HG03064 (cell line): Measurements from ENCODE around the gene CAMK4.
"Not testable (repeated sequence)": the region's sequence is repeated elsewhere in the genome, so short reads cannot be mapped to it uniquely, and the experiment has no call there.

Source experiments
- ATAC-seq: cut with Tn5 transposase; IDR thresholded peaks from one replicate; pipeline ENCODE4 v1.9.1; 2021; ENCODE audit warnings: low read depth; ENCODE audit not compliant: unreplicated experiment

The CAMK4 gene

GRCh38 chr5:111301264-111301663 is 77.1 kb downstream of the CAMK4 start:
- ATAC-seq, result no peak

GRCh38 chr5:111302043-111302442 is 77.9 kb downstream of the CAMK4 start:
- not testable (repeated sequence) for ATAC-seq

GRCh38 chr5:111308951-111309350 is 84.8 kb downstream of the CAMK4 start:
- ATAC-seq, result no peak

- no peak for ATAC-seq
Measured at GRCh38 chr5:111309384-111309783, 85.2 kb downstream of the CAMK4 start.

- no peak for ATAC-seq
Measured at GRCh38 chr5:111310711-111311620, 86.8 kb downstream of the CAMK4 start.

- no peak for ATAC-seq
Measured at GRCh38 chr5:111311666-111312065, 87.5 kb downstream of the CAMK4 start.

GRCh38 chr5:111313017-111313724 is 89.0 kb downstream of the CAMK4 start:
- no peak for ATAC-seq

- no peak for ATAC-seq
Measured at GRCh38 chr5:111320953-111321352, 96.8 kb downstream of the CAMK4 start.

- ATAC-seq, result no peak
Measured at GRCh38 chr5:111321376-111321775, 97.2 kb downstream of the CAMK4 start.

GRCh38 chr5:111326551-111326950 is 102.4 kb downstream of the CAMK4 start:
- no peak for ATAC-seq

GRCh38 chr5:111337133-111337532 is 112.9 kb downstream of the CAMK4 start:
- no peak for ATAC-seq

- ATAC-seq, result no peak
Measured at GRCh38 chr5:111337688-111338087, 113.5 kb downstream of the CAMK4 start.

GRCh38 chr5:111345731-111346130 is 121.5 kb downstream of the CAMK4 start:
- ATAC-seq, result no peak

- ATAC-seq, result no peak
Measured at GRCh38 chr5:111347021-111347420, 122.8 kb downstream of the CAMK4 start.

GRCh38 chr5:111348661-111349329 is 124.6 kb downstream of the CAMK4 start:
- ATAC-seq, result no peak

GRCh38 chr5:111349429-111349828 is 125.2 kb downstream of the CAMK4 start:
- ATAC-seq, result no peak

- ATAC-seq, result no peak
Measured at GRCh38 chr5:111353035-111353434, 128.9 kb downstream of the CAMK4 start.

GRCh38 chr5:111358726-111359125 is 134.5 kb downstream of the CAMK4 start:
- ATAC-seq, result not testable (repeated sequence)

GRCh38 chr5:111360173-111360572 is 136.0 kb downstream of the CAMK4 start:
- no peak for ATAC-seq

- ATAC-seq, result no peak
Measured at GRCh38 chr5:111364992-111365391, 140.8 kb downstream of the CAMK4 start.

- no peak for ATAC-seq
Measured at GRCh38 chr5:111366388-111366787, 142.2 kb downstream of the CAMK4 start.
